Middle frontal gyrus (tissue), 1 donor: ENCODE data around the gene MOB3A.

Experiments used
- DNase-seq: peaks from one replicate; pipeline ENCODE4 v3.0.0-alpha.2; 2015; ENCODE audit warnings: low spot score; ENCODE audit errors: extremely low spot score

Gene MOB3A

DNA sequence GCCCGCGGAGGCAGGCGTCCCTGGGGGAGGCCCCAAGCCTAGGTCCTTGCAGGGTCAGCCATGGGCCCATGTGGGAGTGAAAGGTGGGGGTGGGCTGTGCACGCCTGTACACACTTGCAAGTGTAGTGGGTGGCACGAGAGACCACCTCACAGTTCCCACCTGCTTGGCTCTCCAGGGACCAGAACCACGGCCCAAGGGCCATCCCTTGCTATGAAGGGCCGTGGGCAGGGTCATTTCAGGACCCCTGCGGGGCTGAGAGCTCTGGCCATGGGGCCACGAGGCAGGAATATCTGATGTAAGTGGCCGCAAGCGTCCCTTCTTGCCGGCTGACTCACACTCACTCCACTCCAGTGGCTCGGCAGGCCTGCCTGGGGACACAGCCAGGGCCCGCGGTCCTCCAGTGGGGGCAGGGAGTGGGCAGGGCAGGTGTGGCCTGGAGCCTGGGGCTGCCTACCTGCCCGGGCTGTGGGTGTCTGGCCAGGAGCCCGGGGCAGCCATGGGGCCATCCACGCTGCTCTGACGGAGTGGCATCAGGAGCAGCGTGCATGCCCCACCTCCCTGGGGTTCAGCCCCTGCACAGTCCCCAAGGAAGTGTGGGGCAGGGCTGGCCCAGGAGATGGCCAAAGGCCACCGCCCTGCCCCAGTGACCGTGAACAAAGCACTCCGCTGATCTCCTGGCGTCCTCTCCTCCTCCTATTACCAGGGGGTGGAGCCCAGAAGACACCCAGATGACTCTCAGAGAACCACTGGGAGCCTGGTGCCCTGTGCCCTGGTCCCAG lies 36.5 kb downstream of the MOB3A start:
- no peak for DNase-seq

DNA sequence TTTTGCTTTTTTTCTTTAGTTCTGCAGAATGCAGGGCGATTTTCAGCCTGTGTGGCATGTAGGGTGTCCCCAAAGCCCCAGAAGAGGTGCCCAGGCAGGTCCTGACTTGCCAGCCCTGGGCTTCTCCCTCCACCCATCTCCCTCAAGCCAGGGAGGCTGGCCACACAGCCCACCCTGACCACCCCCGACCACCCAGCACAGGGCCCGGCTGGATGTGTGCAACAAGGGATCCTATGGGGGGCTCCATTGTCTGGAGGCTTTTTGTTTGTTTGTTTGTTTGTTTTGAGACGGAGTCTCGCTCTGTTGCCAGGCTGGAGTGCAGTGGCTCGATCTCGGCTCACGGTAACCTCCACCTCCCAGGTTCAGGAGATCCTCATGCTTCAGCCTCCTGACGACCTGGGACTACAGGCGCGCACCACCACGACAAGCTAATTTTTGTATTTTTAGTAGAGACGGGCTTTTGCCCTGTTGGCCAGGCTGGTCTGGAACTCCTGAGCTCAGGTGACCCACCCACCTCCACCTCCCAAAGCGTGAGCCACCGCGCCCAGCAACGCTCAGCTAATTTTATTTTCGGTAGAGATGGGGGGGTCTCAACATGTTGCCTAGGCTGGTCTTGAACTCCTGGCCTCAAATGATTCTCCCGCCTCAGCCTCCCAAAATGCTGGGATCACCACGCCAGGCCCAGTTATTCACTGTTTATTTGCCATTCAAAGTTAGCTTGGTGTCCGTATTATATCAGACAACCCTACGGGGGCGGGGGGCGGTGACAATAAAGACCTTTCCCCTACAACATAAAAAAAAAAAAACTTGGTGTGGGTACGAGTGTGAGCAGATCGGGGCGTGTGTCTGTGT lies 37.3 kb downstream of the MOB3A start:
- no peak for DNase-seq

DNA sequence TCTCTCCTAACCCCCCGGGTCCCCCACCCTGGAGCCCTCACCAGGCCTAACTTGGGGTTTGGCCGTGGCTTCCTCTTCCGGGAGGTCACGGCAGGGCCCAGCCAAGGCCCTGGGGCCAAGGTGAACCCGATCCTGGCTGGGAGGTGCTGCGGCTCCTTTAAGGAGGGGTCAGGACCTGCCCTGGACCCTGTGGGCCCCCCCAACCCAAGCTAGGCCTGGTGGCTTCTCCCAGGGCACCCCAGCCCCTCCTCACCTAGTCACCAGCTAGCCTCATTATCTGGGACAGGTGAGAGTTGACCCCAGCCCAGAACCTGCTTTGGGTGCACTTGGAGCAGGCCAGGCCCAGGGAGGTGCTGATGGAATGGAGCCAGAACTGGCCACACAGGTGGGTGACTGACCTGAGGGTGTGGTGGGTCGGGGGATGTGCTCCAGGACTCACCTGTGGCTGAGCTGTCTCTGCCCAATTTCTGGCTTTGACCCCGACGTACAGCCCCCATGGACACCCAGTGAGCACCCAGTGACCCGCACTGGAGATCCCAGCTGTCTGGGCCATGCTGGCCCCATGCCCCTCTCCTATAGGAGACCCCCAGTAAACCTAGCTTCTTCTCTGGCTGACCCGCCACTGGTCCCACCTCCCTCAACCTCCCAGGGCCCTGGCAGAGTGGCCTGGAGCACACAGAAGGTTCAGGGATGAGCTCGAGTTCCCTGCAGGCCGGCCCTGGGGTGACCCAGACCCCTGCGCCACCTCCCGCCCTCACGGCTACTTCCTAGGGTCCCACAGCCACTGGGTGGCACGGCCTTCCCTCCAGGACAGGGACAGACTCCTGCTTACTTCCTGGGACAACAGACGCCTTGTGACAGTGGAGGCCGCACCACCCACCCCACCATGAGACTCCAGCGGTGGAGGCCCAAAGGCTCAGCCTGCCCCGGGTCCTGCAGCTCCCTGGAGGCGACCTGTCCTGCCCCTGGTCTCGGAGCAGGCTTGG lies 38.3 kb downstream of the MOB3A start:
- DNase-seq: no peak

DNA sequence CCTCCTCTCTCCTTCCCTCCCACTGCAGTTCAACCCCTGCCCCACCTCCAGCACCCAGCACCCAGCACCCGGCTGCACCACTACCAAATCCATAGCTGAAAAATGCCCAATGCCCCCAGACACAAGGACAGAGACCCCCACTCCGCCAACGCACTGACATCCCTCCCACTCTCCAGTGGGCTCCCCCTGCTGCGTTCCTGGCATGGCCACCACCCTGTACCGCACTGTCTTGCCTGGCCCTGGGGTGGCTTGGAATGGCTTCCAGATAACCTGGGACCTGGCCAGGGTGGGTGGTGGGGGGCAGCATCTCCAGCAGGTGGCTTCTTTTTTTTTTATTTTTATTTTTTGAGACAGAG lies 39.3 kb downstream of the MOB3A start:
- no peak for DNase-seq

DNA sequence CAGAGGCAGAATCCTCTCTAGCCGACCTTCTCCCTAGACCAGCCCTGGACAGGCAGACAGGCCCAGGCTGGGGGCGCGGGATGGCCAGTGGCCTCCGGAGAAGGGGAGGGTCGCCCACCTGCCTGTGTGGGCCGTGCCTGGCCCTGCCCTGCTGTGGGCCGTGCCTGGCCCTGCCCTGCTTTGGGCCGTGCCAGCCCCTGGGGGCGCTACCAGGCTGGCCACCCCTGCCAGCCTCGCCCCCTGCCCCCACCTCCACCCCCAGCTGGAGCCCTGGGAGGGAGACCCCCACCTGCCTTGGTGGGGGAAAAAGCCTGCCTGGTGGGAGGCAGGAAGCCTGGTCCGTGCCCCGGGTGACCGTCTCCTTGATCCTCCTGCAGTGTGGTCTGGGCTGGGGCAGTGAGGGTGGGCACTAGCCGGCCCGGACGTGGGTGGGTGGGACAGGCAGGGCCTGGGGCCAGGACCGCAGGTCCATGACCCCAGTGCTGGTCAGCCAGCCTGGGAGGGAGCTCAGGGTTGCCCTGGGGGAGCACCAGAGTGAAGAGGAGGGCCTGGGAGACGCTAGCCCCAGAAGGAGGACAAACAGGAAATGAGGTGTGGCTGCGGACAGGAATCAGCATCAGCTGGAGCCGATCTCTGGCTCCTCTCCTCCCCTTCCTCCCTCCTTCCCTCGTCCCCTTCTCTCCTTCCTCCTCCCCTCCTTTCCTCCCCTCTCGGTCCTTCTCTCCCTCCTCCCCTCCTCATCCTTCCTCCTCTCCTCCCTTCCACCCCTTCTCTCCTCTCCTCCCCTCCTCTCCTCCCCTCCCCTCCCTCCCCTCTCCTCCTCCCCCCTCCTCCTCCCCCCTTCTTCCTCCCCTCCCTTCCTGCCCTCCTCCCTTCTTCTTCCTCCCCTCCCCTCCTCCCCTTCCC lies 39.9 kb downstream of the MOB3A start:
- DNase-seq: no peak

DNA sequence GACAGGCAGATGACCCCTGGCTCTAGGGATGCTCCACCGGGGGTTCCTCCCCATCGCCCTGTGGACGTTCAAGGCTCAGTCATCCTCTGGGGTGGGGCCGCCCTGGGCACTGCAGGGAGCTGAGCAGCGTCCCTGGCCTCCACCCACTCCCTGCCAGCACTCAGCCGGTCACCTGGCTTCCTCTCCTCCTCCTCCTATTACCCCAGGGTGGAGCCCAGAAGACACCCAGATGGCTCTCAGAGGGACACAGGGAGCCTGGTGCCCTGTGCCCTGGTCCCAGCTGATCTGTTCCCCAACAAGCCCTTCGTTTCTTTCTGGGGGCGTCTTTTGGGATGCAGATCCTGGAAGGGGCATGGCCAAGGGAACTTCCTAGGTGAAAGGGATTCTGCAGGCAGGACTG lies 41.4 kb downstream of the MOB3A start:
- DNase-seq: no peak

DNA sequence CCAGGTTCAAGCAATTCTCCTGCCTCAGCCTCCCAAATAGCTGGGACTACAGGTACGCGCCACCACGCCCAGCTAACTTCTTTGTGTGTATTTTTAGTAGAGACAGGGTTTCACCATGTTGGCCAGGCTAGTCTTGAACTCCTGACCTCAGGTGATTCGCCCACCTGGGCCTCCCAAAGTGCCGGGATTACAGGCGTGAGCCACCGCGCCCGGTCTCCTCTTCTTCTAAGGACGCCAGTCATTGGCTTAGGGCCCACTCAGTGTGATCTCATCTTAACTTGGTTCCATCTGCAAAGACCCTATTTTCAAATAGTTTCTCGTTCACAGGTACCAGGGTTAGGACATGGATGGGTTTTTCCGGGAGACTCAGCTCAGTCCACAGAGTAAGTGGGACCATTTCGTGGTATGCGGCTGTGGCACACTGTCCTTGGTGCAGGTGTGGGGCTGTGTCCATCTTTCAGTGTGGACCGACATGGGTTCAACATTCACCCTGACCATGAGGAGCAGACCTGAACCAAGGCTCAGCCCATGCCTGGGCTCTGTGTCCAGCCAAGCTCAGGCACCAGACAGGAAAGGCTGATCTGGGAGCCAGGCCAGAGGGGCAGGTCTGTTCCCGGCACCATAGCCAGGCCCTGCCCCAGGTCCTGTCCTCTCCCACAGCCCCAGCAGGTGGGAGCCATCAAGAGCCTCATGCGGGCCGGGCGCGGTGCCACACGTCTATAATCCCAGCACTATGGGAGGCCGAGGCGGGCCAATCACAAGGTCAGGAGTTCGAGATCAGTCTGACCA lies 42.3 kb downstream of the MOB3A start:
- DNase-seq: no peak

DNA sequence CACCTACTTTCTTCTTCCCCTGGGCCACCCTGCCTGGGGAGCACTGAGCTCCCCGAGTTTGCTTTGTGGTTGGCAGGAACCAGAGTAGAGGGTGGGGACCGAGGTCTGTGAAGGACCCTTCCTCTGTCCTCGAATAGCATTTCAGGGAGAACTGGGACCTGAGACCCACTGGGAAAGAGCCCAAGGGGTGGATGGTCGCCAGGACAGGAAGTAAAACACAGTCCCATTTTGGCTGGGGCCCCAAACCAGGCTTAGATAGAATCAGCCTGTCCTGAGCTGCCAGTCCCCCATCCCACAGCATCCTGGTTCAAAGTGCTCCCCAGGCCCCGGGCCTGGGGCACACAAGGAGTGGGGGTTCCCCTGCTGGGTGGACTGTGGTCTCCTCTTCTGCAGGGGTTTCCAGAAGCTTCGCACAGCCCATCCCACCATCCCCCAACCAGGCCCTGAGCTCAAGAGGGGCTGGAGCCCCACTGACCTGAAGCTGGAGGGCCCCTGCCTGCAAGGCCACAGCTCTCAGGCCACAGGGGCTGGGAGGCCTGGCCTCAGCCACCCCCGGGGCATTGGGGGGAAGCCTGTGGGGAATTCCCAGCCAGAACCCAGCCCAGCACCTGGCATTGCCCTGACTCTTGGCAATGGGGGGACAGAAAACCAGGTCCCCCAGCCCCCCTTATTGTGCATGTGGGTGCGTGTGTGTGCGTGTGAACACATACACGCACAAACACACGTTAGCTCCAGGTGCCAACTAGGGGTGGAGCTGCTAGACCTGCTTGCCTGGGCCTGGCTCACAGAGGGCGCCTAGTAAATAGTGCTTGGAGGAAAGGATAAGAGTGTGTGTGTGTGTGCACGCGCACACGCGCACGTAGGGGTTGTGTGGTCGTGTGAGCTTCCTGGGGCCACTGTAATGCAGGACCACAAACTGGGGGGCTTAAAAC lies 44.1 kb downstream of the MOB3A start:
- DNase-seq: no peak

DNA sequence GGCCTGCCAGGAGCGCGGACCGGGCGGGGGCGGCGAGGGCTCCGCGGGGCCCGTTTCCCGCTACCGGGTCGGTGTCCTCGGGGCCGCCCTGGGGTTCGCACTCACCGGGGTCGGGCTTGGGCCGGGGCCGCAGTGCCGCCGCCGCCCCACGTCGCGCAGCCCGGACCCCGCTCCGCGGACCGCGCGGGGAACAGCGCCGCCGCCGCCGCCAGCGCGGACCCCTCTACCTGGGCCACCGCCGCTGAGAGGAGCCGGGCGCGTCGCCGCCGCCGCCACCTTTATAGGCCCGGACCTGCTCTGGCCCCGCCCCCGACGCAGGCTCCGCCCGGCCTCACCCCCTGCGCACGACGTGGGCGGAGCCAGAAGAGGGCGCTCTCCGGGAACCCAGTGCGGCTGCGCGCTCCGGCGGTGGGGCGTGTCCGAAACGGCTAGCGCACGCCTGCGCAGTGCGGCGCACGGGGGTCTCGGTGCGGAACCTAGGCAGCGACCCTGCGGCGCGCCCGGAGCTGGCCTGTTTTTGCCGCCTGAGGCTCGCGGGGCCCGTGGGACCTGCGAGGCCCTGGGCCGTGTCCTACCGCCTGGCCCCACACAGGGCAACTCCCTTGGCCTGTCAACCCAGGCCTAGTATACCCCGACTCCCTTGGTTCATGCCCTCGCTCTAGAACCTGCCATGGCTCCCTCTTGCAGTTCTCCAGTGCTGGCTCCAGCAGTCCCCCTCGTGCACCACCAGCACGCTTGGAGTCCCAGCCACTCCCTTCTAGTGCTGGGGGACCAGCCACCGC lies 44.9 kb downstream of the MOB3A start, which contains the start of gene MKNK2:
Gene MKNK2, minus strand, starts transcription at position 254 of the 782 bp plus-strand sequence. CDS start 393 bp downstream, outside the sequence.
- DNase-seq: peak; percentile 85

DNA sequence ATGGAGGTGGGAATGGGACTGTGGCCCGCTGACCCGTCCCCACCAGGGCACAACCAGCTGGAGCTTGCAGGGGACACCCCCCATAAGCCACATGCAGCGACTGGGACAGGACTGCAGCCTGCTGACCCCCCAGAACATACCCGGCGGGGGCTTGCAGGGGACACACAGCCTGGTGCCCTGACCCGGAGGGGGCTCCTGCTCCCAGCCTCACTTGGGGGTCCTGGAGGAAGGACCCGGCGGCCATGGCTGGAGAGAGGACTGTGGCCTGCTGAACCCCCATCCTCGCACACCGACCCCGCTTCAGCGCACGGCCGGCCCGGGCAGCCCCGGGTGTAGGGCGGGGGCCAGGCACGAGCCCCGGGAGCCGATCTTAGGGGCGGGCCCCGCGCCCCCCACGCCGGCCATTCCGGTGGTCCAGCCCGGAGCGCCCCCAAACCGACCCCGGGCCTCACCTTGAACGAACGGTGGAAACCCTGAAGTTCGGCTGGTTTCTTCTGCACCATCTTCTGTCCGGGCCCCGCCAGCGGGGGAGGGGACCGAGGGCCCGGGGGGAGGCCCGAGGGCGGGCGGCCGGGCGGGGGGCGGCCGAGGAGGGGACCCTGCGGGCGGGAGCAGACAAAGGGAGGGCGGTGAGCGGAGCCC lies 45.7 kb downstream of the MOB3A start:
- DNase-seq: no peak

DNA sequence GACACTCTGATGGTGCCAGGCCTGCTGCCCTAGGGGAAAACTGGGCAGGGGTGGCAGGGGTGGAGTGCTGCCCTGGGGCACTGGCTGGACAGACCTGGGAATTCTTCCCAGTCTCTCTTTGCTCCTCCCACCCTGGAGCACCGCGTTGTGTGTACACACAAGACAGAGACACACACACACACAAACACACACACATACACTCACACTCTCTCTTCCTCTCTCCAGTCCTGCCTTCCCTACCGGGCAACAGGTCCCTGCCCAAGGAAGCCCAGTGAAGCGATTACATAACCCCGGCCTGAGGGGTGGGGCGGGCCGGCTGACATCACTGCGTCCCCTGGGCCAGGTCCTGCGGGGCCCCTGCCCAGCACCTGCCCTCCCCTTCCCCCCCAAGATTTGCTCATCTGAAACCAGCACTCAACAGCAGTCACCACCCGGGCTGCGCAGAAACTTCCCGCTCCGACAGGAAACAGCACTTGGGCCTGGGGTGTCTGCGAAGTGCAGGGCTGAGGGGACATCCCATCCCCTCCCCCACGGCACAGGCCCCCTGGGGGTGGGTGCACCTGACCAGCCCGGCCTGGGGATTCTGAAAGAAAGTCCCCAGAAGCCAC lies 46.3 kb downstream of the MOB3A start:
- peak; percentile 36 for DNase-seq

DNA sequence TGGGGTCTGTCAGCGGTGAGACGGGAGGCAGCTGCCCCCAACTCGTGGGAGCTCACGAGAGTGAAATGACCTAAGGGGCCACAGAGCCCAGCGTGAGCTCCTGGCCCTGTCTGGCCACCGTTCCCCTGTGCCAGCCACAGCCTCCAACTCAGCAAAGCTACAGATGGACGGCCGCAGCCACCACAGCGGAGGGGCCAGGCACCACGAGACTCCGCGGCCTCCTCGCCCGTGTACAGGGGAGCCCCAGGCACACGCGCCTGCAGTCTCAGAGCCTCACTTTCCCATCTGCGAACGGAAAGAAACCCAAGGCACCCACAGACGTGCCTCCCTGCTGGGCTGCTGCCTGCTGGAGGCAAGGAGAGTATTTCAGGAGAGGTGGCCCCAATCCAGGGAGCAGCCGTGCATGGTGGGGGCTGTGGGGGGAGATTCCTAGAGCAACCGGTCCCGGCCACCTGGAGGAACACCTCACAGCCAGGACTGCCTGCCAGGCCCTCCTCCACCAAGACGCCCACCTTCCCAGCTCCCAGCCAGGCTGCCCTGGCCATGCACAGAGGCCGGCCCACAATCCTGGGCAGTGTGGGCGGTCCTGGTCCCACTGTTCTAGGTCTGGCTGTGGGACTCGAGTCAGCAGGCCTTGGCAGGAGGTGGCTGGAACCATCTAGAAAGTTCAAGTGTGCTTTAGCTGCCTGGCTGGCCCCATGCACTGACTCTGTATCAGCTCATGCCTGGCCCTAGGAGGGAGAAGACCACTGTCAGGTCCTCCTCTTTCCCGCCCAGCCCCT lies 47.0 kb downstream of the MOB3A start:
- no peak for DNase-seq

DNA sequence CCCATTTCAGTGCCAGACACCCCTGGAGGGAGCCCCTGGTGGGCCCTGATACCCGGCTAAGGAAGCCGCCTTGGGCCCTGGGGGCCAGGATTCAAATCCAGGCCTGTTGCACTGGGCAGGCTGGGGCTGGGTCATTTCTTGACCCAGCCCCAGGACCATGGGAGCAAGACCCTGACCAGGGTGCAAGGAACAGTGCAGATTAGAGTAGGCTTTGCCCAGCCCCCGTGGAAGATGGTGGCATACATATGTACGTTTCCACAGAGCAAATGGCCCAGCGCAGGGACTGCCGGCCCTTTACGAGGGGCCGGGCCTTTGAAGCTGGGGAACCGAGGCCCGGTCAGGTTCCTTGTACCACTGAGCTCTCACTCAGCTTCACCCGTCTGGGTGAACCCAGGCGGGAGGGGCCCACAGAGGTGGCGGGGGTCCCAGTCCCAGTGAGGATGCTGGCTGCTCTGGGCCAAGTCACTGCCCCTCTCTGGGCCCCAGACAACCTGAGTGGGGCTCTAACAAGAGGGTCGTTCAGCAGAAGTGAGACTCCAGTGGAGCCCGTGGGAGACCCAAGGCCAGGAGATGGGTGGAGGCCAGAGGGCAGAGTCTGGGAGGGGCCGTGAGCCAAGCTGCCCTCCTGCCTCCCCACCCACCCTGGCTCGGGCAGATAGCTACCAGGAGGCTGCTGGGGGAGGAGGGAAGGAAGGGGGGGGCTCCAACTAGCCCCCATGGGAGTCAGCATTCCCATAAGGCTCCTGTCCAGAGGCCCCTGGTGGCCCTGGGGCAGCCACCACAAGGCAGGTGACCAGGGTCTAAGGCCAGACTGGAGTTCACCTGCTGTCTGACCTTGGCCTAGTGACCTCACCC lies 47.8 kb downstream of the MOB3A start:
- no peak for DNase-seq

DNA sequence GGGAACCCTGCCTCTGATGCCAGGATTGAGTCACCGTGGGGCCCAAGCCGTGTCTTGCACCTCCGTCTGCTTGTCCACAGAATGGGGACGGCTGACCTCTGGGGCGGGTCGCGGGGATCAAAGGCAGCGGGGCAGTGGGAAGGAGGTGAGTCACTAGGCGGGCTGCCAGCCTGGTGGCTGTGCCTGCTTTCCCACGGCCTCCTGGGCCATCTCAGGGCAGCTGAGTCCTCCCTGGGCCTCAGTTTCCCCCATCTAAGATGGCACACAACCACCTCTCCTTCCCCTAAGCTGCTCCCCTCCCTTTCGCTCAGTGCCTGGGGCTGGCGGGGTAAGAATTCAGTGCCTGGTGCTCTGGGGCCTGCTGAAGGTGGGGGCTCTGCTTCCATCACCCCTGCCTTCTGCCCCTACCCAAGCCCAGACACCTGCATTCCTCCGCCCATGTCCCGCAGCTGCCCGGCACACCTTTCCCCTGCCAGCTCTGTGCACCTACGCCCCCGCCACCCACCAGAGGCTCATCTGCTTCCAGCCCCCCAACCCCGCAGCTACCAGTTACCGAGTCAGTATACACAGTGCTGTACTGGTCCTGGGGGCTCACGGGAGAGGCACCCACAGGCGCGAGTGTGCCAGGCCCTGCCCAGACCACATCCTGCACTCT lies 48.5 kb downstream of the MOB3A start:
- DNase-seq: no peak

DNA sequence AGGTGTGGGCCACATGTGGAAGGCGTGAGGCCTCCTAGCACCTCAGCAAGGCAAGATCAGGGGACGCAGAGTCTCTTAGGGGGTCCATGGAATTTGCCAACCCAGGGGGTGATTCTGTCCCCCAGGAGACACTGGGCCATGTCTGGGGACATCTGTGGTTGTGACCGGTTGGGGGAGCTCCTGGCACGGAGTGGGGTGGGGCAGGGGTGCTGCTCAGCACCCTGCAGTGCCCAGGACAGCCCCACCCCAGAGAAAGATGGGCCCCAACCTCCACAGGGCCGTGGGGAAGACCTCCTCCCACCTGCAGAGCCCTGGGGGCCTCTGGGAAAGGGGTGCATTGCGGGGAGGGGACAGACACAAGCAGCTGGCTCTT lies 49.1 kb downstream of the MOB3A start:
- no peak for DNase-seq
